ENCODE measurements around the gene COL4A1.

Gene COL4A1

GRCh38 chr13:110337247-110337646, 30.3 kb upstream of the COL4A1 start:
- no peaks in the 10 kb centered on the region for H3F3A ChIP-seq (ENCODE audit: insufficient read depth, low read length)
- DNase-seq: no peak
- no peak for TF ChIP-seq EZH2phosphoT487 (IDR thresholded peaks at IDR 0.05; ENCODE audit: low read length)
- TF ChIP-seq EZH2 (optimal IDR thresholded peaks at IDR 0.05; ENCODE audit: low read depth, low read length): no peak
- TF ChIP-seq, protein P1, sequence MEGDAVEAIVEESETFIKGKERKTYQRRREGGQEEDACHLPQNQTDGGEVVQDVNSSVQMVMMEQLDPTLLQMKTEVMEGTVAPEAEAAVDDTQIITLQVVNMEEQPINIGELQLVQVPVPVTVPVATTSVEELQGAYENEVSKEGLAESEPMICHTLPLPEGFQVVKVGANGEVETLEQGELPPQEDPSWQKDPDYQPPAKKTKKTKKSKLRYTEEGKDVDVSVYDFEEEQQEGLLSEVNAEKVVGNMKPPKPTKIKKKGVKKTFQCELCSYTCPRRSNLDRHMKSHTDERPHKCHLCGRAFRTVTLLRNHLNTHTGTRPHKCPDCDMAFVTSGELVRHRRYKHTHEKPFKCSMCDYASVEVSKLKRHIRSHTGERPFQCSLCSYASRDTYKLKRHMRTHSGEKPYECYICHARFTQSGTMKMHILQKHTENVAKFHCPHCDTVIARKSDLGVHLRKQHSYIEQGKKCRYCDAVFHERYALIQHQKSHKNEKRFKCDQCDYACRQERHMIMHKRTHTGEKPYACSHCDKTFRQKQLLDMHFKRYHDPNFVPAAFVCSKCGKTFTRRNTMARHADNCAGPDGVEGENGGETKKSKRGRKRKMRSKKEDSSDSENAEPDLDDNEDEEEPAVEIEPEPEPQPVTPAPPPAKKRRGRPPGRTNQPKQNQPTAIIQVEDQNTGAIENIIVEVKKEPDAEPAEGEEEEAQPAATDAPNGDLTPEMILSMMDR (IDR thresholded peaks at IDR 0.05; ENCODE audit: low read length): no peak
- H3K27ac ChIP-seq (ENCODE audit: low read length): no peak overlapping the region
- no peaks in the 10 kb centered on the region for H3K9me3 ChIP-seq (replicated peaks; ENCODE audit: insufficient read depth, low read length)
- no peaks in the 10 kb centered on the region for H3K9me2 ChIP-seq (replicated peaks; ENCODE audit: insufficient read depth, low read length)
- H3K27me3 ChIP-seq (replicated peaks; ENCODE audit: insufficient read depth, low read length): no peaks in the 10 kb centered on the region
- no peak overlapping the region for H3K4me2 ChIP-seq (ENCODE audit: low read depth, low read length)
- H4K20me1 ChIP-seq (ENCODE audit: insufficient read depth, low read length): no peaks in the 10 kb centered on the region
- H3K4me3 ChIP-seq (ENCODE audit: low read length): no peak overlapping the region
- H3K4me1 ChIP-seq (ENCODE audit: low read length): no peaks in the 10 kb centered on the region
- H3K79me2 ChIP-seq (ENCODE audit: low read length): no peaks in the 10 kb centered on the region
- no peak overlapping the region for H3K9ac ChIP-seq (ENCODE audit: low read length)
- H2AFZ ChIP-seq (ENCODE audit: low read length): no peak overlapping the region
- no peaks in the 10 kb centered on the region for H3K36me3 ChIP-seq (replicated peaks; ENCODE audit: insufficient read depth, low read length)

DNA sequence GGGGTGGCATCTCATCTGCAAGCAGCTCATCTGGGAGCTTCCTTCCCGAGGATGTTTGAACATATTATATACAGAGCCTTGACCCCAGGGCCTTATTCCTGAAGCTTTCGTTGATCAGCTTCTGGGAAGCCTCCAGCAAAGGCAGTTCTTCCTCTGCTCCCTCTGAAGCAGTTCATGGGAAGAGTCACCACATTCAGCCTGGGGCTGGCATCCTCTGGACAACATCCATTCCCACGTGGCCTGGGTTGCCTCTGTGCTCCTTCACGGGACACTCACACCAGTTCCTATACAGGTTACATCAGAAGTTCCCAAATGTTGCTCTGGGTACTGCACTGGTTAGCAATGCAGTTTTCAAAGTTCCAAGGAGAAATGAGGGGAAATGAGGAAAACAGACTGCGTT, 29.7 kb upstream of the COL4A1 start:
- no peaks in the 10 kb centered on the region for H3K27me3 ChIP-seq (replicated peaks; ENCODE audit: insufficient read depth, low read length)
- H4K20me1 ChIP-seq (ENCODE audit: insufficient read depth, low read length): no peaks in the 10 kb centered on the region
- H3K9ac ChIP-seq (ENCODE audit: low read length): no peak overlapping the region
- no peak overlapping the region for H2AFZ ChIP-seq (ENCODE audit: low read length)
- H3K4me2 ChIP-seq (ENCODE audit: low read depth, low read length): no peak overlapping the region
- H3F3A ChIP-seq (ENCODE audit: insufficient read depth, low read length): no peaks in the 10 kb centered on the region
- H3K4me3 ChIP-seq (ENCODE audit: low read length): no peak overlapping the region
- H3K9me2 ChIP-seq (replicated peaks; ENCODE audit: insufficient read depth, low read length): no peaks in the 10 kb centered on the region
- H3K27ac ChIP-seq (ENCODE audit: low read length): no peak overlapping the region
- TF ChIP-seq EZH2phosphoT487 (IDR thresholded peaks at IDR 0.05; ENCODE audit: low read length) (no peak), EZH2 (optimal IDR thresholded peaks at IDR 0.05; ENCODE audit: low read depth, low read length) (no peak)
- TF ChIP-seq, protein P1 (IDR thresholded peaks at IDR 0.05; ENCODE audit: low read length): no peak
- H3K36me3 ChIP-seq (replicated peaks; ENCODE audit: insufficient read depth, low read length): no peaks in the 10 kb centered on the region
- H3K79me2 ChIP-seq (ENCODE audit: low read length): no peaks in the 10 kb centered on the region
- no peak for DNase-seq
- H3K9me3 ChIP-seq (replicated peaks; ENCODE audit: insufficient read depth, low read length): no peaks in the 10 kb centered on the region
- H3K4me1 ChIP-seq (ENCODE audit: low read length): no peaks in the 10 kb centered on the region

DNA sequence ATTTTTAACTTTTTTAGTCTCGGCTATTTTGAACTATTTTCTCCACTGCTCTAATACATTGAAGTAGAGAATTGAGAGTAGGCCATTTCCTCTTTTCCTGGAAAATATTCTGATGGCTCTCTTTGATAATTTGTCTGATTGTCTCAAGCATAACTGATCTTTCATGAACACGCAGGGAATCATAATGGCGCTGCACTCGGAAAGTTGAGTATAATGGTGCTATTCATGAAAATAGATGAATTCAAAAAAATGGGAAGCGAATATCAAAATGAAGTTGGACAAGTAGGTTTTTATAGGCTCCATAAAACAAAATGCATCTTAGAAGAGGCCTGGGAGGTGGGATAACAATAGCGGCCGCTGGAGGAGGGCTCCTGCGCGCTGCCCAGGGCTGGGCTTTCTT, 29.2 kb upstream of the COL4A1 start:
- Histone ChIP-seq H3K27ac (ENCODE audit: low read length) (no peak overlapping the region), H3K9ac (ENCODE audit: low read length) (no peak overlapping the region), H3K9me3 (replicated peaks; ENCODE audit: insufficient read depth, low read length) (no peaks in the 10 kb centered on the region), H3K27me3 (replicated peaks; ENCODE audit: insufficient read depth, low read length) (no peaks in the 10 kb centered on the region), H3K36me3 (replicated peaks; ENCODE audit: insufficient read depth, low read length) (no peaks in the 10 kb centered on the region), H3K79me2 (ENCODE audit: low read length) (no peaks in the 10 kb centered on the region), H3F3A (ENCODE audit: insufficient read depth, low read length) (no peaks in the 10 kb centered on the region), H3K9me2 (replicated peaks; ENCODE audit: insufficient read depth, low read length) (no peaks in the 10 kb centered on the region), H2AFZ (ENCODE audit: low read length) (no peak overlapping the region), H3K4me1 (ENCODE audit: low read length) (no peaks in the 10 kb centered on the region), H4K20me1 (ENCODE audit: insufficient read depth, low read length) (no peaks in the 10 kb centered on the region), H3K4me2 (ENCODE audit: low read depth, low read length) (no peak overlapping the region), H3K4me3 (ENCODE audit: low read length) (no peak overlapping the region)
- no peak for TF ChIP-seq EZH2 (optimal IDR thresholded peaks at IDR 0.05; ENCODE audit: low read depth, low read length)
- TF ChIP-seq, protein P1 (IDR thresholded peaks at IDR 0.05; ENCODE audit: low read length): no peak
- no peak for TF ChIP-seq EZH2phosphoT487 (IDR thresholded peaks at IDR 0.05; ENCODE audit: low read length)
- no peak for DNase-seq

Data from MM.1S (cell line).